ENCODE measurements around the gene POU2F3.

POU2F3 gene

DNA sequence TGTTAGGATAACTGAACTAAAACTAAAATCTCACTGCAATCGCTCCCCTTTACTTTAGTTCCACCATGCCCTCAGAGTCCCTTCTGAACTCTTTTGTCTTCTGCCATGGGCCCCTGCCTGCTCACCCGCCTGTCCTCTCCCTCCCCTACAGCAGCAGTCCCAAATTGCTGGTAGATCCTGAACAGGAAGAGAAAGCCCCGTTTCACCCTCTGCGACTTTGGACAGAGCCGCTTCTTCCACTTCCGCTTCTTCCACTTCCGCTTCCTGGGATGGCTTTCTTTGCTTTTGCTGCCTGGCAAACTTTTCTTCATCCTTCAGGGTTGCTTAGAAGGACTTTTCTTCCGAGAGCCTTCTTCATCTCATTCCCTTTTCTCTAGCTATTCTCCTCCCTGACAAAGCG, 49.5 kb downstream of the POU2F3 start:
- DNase-seq, result no peak

DNA sequence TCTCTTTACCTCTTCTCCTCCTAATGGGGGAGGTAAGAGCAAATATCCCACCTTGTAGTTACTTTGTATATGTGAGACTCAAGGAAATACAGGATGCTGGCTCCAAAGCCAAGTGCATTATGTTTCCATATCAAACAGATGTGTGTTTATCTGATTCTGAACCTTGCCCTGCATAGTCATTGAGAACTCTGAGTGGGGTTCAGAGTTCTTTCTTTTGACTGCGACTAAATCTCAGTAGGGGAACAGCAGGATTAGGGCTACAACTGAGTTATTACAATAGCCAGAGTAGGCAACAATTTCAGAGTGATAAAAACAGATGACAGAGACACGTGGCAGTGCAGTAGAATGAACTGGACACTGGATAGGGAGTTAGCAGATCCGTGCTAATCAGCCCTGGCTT, 51.0 kb downstream of the POU2F3 start:
- DNase-seq, result no peak

DNA sequence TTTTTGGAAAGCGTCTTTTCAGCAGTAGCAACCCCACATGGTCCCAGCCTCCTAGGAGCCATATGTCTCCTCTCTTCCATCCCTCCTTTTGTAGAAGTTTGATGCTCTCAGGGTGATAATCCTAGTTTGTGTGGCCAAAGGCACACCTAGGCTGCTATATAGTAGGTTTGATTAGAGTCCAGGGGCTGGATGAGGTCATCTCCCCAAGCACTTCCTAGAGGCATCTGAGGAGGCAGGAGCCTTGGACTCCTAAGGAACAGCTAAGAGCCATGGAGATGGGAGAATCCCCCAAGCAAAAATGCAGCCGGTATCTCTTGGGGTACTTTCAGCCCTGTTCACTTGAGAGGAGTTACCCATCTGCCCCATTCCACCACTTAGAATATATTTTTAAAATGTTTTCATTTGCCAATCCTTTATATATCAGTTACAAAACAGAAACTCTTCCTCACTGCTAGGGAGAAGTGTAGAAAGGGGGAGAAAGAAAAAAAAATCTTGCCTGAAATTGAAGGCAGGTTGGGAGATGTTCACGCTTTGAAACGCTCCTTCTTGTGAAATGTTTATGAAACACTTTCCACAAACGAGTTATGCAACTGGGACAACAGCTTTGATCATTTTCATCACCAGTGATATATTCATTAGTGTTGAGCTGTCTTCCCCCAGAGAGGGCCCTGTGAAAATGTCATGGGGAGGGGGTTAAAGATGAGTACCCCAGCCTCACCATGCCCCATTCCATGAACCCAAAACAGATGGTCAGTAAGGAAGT, 53.3 kb downstream of the POU2F3 start:
- DNase-seq, result no peak

DNA sequence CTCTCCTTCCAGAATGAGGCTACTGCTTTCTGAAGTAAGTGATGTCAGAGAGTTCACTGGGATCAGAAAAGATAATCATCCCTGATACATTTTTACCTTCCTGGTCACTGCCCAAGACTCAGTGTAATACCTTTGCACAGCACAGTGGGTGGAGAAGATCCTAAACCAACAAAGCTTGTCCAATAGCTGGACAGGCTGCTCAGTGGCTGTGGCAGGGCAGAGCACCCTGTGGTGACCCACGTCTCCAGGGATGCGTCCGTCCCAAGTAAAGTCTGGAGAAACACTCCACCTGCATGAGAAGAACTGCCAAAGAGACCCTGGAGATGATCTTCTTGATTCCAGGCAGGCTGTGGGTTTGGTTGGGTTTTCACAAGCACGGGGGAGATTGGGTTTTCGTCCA, 54.2 kb downstream of the POU2F3 start:
- no peak for DNase-seq

DNA sequence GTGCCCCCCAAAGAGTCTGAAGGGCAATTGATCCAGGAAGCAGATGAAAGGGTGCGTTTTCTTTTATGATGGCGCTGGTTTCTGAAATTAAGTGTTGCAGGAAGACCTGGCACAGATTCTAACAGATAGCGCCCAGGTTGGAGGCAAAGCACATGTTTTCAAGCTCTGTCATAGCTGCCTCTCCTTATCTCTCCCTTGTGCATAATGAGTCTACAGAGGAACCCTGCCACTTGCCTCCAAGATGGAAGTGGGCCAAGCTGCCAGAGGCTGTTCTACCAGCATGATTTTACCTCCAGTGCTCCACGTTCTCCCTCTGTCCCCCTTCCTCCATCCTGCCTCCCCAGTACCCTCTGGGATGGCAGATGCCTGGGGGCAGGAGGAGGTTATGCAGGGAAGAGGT, 55.2 kb downstream of the POU2F3 start:
- DNase-seq, result no peak

DNA sequence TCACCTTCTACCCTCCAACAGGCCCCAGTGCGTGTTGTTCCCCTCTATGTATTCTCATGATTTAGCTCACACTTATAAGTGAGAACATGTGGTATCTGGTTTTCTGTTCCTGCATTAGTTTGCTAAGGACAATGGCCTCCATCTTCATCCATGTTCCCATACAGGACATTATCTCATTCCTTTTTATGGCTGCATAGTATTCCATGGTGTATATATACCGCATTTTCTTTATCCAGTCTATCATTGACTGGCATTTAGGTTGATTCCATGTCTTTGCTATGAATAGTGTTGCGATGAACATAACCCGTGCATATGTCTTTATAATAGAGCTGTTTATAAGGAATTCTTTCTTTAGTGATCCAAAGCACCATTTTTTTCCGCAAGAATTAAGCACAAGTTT, 56.6 kb downstream of the POU2F3 start:
- DNase-seq, result no peak

DNA sequence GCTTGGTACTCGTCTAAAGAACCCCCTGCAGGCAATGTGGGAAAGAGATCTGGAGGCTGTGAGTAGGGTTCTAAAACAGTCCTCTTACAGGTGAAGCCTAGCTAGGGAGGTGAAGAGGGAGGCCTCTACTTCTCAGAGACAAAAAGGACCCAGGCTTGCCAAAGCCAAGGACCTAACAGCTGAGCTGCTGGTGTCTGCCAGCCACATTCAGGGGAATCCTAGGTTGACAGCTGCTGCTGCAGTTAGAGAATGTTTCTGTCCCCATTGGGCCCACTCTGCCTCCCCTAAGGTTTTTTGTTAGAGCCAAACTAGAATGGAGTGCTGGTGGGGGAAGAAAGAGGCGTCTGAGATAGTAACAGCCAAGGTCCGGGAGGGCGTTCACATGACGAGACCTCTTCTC, 58.5 kb downstream of the POU2F3 start:
- no peak for DNase-seq

DNA sequence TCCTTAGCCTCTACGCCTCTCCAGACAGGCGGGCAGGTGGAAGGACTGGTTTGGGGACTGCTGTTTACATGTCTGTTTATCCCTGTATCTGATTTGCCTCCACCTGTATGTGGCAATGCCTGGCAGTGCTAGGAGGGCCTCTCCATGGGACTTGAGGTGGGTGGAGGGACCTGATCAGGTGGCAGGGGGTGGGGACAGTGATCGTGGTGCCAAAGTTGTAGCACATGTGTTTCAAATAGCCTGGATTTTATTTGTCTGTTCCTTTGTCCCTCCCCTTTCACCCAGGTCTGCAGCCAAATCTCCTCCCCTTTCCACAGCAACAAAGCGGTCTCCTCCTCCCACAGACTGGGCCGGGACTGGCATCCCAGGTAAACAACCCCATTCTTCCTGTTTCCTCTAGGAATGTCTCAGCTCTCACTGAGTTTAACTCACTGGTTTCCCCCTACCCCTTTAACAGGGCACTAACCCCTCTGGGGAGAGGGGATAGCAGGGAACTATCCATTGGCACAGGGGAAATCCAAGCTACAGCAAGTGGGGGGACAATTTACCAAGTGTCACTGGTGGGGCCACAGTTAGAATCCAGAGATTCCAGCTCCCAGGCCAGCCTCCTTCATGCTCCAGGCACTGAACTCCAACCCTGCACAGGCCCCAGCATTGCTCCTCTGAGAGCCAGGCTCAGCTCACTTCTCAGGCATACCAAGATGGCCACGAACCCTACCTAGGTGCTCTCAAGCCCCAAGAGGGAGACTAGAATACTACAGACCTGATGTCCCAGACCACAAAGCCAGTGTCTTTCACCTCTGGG, 62.3 kb downstream of the POU2F3 start:
- DNase-seq, result no peak

DNA sequence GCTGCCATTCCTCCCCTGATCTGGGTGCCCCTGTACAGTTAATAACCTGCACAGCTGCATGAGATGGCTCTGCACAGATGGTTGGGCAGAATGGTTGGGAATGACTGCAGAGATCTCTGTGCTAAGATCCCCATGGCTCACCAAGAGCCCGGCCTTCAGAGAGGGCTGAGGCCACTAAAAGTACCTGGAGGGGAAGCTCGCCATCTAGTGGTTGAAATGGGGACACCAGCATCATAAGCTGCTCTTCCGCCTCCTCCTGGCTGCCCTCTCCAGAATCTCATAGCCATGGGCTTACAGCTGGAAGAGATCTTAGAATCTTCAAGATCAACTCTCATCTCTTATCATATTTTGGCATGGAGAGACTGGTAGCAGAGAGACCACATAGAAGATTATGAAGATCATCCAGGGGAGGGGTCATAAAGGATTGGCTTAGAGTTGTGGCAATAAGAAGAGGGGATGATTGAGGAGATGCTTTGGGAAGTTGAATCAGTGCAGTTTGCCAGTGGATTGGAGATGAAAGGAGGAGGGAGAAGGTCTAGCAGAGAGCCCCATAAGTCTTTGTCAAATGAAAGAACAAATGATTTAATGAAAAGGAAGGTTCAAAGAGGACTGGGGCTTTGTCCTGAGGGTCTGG, 63.2 kb downstream of the POU2F3 start:
- DNase-seq, result peak; percentile 27

DNA sequence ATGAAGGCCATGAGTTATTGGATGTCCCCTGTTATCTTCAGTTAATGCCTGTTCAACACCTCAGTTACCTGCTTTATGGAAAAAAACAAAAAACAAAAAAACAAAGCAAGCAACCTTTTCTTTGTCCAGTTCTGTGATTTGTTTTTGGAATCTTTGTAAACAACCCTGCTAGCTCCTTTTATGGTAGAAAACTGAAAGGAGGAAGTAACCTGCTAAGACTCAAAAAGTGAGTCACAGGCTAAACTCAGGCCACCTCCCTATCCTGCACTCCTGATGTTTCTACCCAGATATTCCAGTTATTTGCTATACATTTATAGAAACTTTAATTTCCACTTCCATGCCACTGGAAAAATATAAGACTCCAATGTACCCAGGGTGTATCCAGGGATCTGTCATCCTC, 64.6 kb downstream of the POU2F3 start:
- DNase-seq, result no peak

DNA sequence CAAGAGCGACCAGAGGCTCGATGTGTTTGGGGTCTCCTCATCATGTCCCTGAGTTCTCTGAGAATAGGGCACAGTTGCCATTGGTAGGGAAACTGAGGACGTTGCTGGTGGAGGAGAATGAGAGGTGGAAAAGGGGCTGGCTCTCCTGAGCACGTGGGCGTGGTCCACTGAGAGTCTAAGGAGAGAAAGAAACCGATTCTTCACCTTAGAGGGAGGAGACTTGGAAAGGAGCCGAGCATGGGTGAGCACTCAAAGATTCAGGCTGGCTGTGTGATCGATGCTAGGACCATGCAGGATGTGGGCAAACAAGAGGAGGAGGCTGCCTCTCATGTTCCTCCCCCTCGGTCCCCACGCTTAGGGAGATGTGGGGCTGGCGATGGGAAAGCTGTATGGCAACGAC, 65.3 kb downstream of the POU2F3 start:
- no peak for DNase-seq

DNA sequence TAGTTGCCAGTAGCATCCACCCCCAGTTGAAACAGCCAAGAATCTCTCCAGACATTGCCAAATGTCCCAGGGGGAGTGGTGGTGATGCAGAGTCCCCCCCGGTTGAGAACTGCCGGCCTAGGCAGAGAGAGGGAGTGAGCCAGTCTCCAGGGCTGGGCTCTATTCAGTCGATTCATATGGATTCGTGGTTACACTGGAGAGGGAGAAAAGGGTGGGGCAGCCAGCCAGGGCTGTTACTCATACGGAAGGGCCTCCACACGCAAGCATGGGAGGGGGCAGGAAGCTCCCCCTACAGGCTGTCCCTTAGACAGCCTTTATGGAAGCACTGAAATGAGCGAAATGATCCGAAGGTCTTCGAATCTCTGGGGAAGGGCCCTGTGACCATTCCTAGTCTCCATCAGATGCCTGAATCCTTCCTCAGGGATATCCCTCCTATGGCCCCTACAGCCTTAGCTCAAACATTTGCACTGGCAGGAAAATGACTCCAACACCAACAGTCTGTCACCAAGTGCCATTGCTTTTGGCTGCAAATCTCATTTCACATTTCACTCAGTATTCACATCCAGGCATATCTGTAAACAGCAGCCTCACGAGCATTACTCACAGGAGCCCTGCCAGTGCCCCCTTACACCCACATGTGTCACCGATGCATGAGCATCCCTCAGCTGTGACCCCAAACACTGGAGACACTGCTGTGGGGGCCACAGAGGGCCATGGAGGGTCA, 66.7 kb downstream of the POU2F3 start:
- DNase-seq, result no peak

DNA sequence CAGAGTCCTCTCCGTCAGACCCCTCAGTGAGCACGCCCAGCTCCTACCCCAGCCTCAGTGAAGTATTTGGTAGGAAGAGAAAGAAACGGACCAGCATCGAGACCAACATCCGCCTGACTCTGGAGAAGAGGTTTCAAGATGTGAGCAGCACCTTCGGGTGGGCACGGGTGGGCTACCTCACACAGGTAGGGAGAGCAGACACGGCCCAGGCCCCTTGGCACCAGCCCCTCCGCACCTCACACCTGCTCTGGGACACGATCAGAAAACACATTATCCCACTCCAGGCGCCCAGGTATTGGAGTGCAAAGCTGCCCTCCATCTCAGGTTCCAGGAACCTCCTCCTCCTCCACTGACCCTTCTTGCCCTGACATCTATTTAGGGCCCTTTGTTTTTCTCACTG, 67.5 kb downstream of the POU2F3 start:
- no peak for DNase-seq

DNA sequence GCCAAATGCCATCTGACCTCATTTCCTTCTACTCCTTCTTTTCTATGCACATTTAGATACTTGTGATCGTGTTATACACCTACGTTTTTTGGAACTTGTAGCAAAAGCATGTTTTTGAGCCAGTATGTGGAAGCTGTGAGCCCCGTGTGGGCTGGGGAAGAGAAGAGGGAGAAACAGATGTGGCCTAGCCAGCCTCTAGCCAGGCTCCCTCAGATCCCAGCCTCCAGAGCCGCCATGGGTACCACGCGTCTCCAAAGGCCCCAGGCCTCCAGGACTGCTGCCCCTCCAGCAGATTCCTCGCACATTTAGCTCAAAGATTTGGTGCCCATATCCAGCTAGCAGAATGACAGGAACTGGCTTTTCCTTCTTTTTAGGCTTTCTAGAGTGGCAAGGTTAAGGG, 68.1 kb downstream of the POU2F3 start:
- no peak for DNase-seq

DNA sequence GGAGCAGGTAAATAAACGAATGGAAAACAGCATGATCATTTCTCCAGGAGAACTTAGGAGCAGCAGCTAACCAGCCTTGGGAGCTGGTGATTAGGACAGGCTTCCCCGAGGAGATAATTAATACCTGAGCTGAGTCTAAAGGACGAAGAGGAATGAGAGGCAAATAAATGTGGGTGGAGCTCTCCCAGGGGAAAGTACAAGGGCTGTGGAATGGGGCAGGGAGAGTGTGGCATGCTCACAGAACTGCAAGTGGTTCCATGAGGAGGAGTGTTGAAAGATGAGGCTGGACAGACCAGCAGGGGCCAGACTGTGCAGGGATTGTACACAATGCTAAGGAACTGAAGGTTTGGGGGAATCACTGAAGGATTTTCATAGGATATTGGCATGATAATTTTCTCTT, 70.9 kb downstream of the POU2F3 start:
- DNase-seq, result no peak

DNA sequence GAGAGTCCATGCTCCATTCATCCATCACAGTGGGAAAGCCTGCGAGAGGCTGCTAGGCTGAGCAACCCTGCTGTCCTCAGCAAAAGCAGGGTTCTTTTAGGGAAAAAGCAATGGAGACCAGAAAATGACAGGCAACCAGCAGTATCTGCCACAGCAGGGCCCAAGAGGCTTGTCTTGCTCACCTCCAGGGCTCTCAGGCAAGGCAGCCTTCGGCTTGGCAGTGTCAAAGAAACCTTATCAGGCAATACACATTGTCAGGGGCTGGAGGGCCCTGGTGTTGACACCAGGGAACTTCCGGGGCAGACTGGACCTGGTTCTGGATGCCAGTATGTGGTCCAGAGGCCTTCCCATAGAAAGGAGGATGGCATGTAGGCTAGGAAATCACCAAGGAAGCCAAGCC, 74.9 kb downstream of the POU2F3 start:
- no peak for DNase-seq

DNA sequence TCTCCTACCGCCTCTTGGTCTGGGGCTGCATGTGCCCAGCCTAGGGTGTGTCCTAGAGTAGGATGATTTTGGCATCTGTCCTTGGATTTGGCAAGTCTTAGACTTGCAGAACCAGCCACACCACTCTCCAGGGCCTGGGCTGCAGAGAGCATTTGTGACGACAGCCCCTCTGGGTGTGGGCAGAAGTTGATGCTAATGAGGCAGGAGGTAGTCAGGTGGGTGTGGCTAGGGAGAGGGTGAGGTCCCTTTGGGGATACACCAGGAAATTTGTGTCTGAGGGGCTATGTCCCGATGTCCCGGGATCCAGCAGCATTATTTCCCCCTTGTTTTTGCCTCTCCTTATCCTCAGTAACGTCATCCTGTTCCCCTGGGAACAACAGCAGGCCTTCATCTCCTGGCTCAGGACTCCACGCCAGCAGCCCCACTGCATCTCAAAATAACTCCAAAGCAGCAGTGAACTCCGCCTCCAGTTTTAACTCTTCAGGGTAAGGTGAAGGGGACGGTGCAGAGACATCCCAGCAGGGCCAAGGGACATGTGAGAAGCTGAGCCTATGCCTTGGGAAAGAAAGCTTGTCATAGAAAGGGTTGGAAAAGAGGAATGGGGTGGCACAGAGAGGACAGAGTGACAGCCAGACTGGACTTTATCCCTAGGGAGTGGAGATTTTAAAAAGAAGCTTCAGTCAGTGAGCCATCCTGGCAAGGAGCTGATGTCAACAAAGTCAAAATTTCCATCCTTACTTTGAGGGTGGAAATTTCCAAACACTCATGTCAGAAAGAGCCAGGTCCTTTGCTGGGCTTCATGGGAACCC, 77.1 kb downstream of the POU2F3 start:
- DNase-seq, result no peak

DNA sequence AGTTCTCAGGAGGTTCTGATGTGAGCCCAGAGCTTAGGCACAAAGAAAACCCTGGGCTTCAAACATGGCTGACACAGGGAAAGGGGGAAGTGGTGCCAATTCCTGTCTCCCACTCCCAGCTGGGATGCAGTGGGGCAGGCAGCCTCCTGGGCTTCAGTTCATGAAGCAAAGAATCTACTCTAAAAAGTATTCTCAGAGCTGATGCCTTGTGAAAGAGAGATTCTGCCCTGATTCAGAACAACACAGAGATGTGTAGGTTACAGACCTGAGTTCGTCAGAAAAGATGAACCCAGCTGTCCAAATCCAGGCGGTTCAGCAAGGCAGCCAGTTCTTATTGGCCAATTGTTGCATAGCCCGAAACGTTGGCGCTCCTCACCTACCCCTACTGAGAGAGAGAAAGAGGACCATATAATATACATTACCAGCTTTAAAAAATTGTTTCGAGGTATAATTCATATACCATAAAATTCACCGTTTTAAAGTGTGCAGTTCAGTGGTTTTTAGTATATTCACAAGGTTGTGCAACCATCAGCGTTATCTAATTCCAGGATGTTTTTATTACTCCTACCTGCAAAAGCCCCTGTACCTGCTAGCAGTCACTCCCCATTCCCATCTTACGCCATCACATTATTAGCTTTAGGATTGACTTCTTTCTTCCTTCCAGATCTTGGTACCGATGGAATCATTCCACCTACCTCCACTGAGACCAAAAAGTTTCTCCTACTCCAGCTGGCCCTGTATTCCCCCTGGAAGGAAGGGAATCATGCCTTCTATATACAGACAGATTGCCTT, 77.9 kb downstream of the POU2F3 start:
- no peak for DNase-seq

DNA sequence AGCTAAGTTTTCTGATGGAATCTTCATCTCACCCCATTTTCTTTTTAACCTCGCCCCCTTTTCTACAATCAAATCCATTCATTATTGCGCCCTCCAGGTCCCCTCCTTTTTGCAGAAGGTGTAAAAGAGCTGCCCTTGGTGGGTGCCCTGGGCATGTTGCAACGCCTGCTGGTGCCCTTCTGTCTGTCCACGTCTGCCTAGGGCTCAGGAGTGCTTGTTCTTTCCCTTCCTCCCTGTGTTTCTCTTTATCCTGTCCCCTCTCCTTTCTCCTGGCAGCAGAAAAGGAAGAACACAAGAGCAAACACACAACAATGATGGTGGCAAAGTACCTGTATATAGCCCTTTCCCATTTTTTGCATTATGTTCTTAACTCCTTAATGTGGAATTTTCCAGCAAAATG, 79.0 kb downstream of the POU2F3 start:
- no peak for DNase-seq

DNA sequence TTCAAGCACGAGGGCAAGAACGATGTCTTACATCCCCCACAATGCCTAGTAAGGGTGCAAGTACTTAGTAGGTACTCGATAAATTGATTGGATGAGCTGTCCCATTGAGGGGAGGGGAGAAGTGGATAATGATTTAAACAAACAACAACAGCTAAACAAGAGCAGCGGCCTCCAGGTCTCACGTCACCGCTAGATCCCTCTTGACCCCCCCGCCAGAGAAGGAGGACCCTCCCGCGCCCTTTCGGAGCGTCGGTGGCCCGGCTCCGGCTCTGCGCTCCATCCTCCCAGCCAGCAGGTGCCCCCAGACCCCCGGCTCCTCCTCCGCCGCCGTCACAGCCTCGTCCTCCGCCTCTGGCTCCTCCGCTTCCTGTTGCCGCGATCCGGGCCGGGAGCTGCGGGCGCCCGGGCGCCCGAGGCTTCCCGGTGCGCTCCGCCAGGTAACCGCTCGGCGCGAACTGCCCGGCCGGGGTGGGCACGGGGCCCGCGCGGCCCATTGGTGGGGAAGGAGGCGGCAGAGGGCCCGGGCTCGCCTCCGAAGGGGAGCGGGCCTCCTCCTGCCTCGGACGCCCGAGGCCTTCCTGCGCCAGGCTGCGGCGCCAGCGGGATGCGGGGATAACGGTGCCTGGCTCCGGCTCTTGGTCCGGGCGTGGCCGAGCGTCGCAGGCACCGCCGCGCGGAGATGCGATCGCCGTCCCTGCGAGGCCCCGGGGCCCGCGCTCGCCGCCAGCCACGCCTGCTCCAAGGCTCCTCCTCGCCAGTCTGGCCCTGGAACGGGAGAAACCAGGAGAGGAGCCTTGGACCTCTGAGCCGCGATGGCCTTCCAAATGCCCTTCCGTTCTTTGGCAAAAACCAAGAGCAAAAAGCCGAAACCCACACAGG, 85.2 kb downstream of the POU2F3 start, which contains the start of gene TLCD5:
TSS of gene TLCD5 (plus strand) at position 368 of the 879 bp plus-strand sequence. CDS start 2,143 bp downstream, outside the sequence.
- DNase-seq, result no peak

Data from NK-92 treated with Interleukin-12 subunit alpha and Interleukin-12 subunit beta, amount 100 ng/mL, for 24 hours (cell line).